HAP-1 (cell line): Measurements from ENCODE around the gene SFI1.
"Not testable (repeated sequence)": the region's sequence is repeated elsewhere in the genome, so short reads cannot be mapped to it uniquely, and the experiment has no call there.

Source experiments
- DNase-seq, 2 experiments: peaks; one replicate each; pipeline ENCODE4 v3.0.0-alpha.2; 2016 to 2020; ENCODE audit warnings: low spot score in 2 of 2
- H3K27me3 ChIP-seq: fragments of 250-450 bp; sonication (Bioruptor Pico); 2 replicates; pipeline ENCODE4 v1.5.1; 2020; ENCODE audit warnings: low read depth, mild to moderate bottlenecking, moderate library complexity
- H3K36me3 ChIP-seq: fragments of 250-450 bp; sonication (Bioruptor Pico); replicated peaks from 2 replicates; pipeline ENCODE4 v1.5.1; 2020; ENCODE audit warnings: mild to moderate bottlenecking
- H3K4me1 ChIP-seq: fragments of 250-450 bp; sonication (Bioruptor Pico); 2 replicates; pipeline ENCODE4 v1.5.1; 2020; ENCODE audit warnings: mild to moderate bottlenecking
- H3K4me3 ChIP-seq: fragments of 250-450 bp; sonication (Bioruptor Pico); 2 replicates; pipeline ENCODE4 v1.5.1; 2020; ENCODE audit warnings: mild to moderate bottlenecking, moderate library complexity
- H3K9me3 ChIP-seq: fragments of 250-450 bp; sonication (Bioruptor Pico); 2 replicates; pipeline ENCODE4 v1.5.1; 2020; ENCODE audit warnings: mild to moderate bottlenecking, moderate library complexity
- in situ Hi-C: fragments of 300-500 bp; cut with MboI; formaldehyde crosslinking; loops from 3 replicates; pipeline ENCODE4 v1.14.3; 2020; ENCODE audit warnings: low sequenced_read_pairs, inconsistent platforms, mixed read lengths

SFI1 gene

GRCh38 chr22:31486951-31487350, 9.4 kb upstream of the SFI1 start:
- no peaks in the 10 kb centered on the region for H3K27me3 ChIP-seq
- no peak for DNase-seq
- H3K36me3 ChIP-seq, result peaks cover 56% of the 10 kb centered on the region
- no peak overlapping the region for H3K4me3 ChIP-seq
- H3K4me1 ChIP-seq, result peaks cover 13% of the 10 kb centered on the region; the same call in 1 of the 2 replicates
- in situ Hi-C loops, result no loop called here
- no peaks in the 10 kb centered on the region for H3K9me3 ChIP-seq

GRCh38 chr22:31488346-31488883, 7.9 kb upstream of the SFI1 start:
- Histone ChIP-seq H3K9me3 (no peaks in the 10 kb centered on the region), H3K4me3 (peak overlapping the region; percentile 86), H3K36me3 (peaks cover 45% of the 10 kb centered on the region), H3K27me3 (no peaks in the 10 kb centered on the region), H3K4me1 (peaks cover 13% of the 10 kb centered on the region; the same call in 1 of the 2 replicates)
- no peak for DNase-seq
- in situ Hi-C loops, result no loop called here

- Histone ChIP-seq H3K36me3 (peaks cover 38% of the 10 kb centered on the region), H3K27me3 (no peaks in the 10 kb centered on the region), H3K9me3 (no peaks in the 10 kb centered on the region), H3K4me1 (peaks cover 13% of the 10 kb centered on the region; the same call in 1 of the 2 replicates), H3K4me3 (peak overlapping the region; percentile 86)
- in situ Hi-C loops, result no loop called here
- DNase-seq, result peak in 1 of 2 experiments; percentile 56
Observed at GRCh38 chr22:31488988-31489617, 7.2 kb upstream of the SFI1 start.

- in situ Hi-C loops, result no loop called here
- peak within 1 kb of the TSS; percentile 86 for H3K4me3 ChIP-seq
- peaks cover 19% of the 10 kb centered on the region for H3K4me1 ChIP-seq
- no peaks in the 10 kb centered on the region for H3K27me3 ChIP-seq
- peak; percentile 76 to 92 for DNase-seq
- H3K9me3 ChIP-seq, result no peaks in the 10 kb centered on the region
- peaks cover 31% of the 10 kb centered on the region for H3K36me3 ChIP-seq
Observed at GRCh38 chr22:31489632-31490495, 6.5 kb upstream of the SFI1 start, which contains the start of gene EIF4ENIF1. Gene EIF4ENIF1 (minus strand): TSS chr22:31489842. CDS start chr22:31488718, 1,124 bp downstream.

- H3K4me3 ChIP-seq, result peak overlapping the region; percentile 86
- in situ Hi-C loops, result no loop called here
- peak; percentile 27 to 61 for DNase-seq
- peaks cover 24% of the 10 kb centered on the region for H3K4me1 ChIP-seq
- no peaks in the 10 kb centered on the region for H3K27me3 ChIP-seq
- H3K9me3 ChIP-seq, result no peaks in the 10 kb centered on the region
- H3K36me3 ChIP-seq, result peaks cover 24% of the 10 kb centered on the region
Observed at GRCh38 chr22:31490496-31490925, 5.8 kb upstream of the SFI1 start.

- Histone ChIP-seq H3K36me3 (peaks cover 18% of the 10 kb centered on the region), H3K4me3 (no peak overlapping the region; the same call in 1 of the 2 replicates), H3K9me3 (no peaks in the 10 kb centered on the region), H3K27me3 (no peaks in the 10 kb centered on the region), H3K4me1 (peaks cover 27% of the 10 kb centered on the region)
- no peak for DNase-seq
- in situ Hi-C loops, result no loop called here
Observed at GRCh38 chr22:31491218-31491962, 4.9 kb upstream of the SFI1 start.

GRCh38 chr22:31492151-31492550, 4.2 kb upstream of the SFI1 start:
- peaks cover 10% of the 10 kb centered on the region for H3K36me3 ChIP-seq
- H3K9me3 ChIP-seq, result peaks cover under 1% of the 10 kb centered on the region; the same call in 1 of the 2 replicates
- no peak for DNase-seq
- H3K4me1 ChIP-seq, result peaks cover 27% of the 10 kb centered on the region
- no peaks in the 10 kb centered on the region for H3K27me3 ChIP-seq
- in situ Hi-C loops, result no loop called here
- no peak overlapping the region for H3K4me3 ChIP-seq

GRCh38 chr22:31493355-31493754, 3.0 kb upstream of the SFI1 start:
- H3K36me3 ChIP-seq, in situ Hi-C loops, DNase-seq, H3K9me3 ChIP-seq, H3K27me3 ChIP-seq, H3K4me3 ChIP-seq: not testable (repeated sequence)
- H3K4me1 ChIP-seq, result peaks cover 25% of the 10 kb centered on the region

- in situ Hi-C loops, result no loop called here
Observed at GRCh38 chr22:31495343-31495742, 993 bp upstream of the SFI1 start.

GRCh38 chr22:31496735-31497146, 405 bp downstream of the SFI1 start:
- Histone ChIP-seq H3K9me3 (peaks cover 8% of the 10 kb centered on the region; the same call in 1 of the 2 replicates), H3K4me3 (peak overlapping the region; percentile 75), H3K27me3 (no peaks in the 10 kb centered on the region), H3K36me3 (peaks cover 4% of the 10 kb centered on the region; the same call in 1 of the 2 replicates), H3K4me1 (peaks cover 14% of the 10 kb centered on the region)
- in situ Hi-C loops, result no loop called here
- peak in 1 of 2 experiments; percentile 52 for DNase-seq

More at GRCh38 chr22:31495343-31495742, 993 bp upstream of the SFI1 start:
- H3K9me3 ChIP-seq, result peaks cover 8% of the 10 kb centered on the region; the same call in 1 of the 2 replicates
- no peak for DNase-seq
- peaks cover 22% of the 10 kb centered on the region for H3K4me1 ChIP-seq
- peak overlapping the region; percentile 75 for H3K4me3 ChIP-seq
- no peaks in the 10 kb centered on the region for H3K27me3 ChIP-seq
- peaks cover 4% of the 10 kb centered on the region; the same call in 1 of the 2 replicates for H3K36me3 ChIP-seq

- no peak for DNase-seq
- peak overlapping the region; percentile 75 for H3K4me3 ChIP-seq
- in situ Hi-C loops, result no loop called here
- H3K36me3 ChIP-seq, result peaks cover 4% of the 10 kb centered on the region; the same call in 1 of the 2 replicates
- peaks cover 8% of the 10 kb centered on the region; the same call in 1 of the 2 replicates for H3K9me3 ChIP-seq
- no peaks in the 10 kb centered on the region for H3K27me3 ChIP-seq
- H3K4me1 ChIP-seq, result peaks cover 14% of the 10 kb centered on the region
Observed at GRCh38 chr22:31497148-31497938, 1.0 kb downstream of the SFI1 start.

GRCh38 chr22:31501738-31502137, 5.4 kb downstream of the SFI1 start:
- Histone ChIP-seq H3K9me3 (peaks cover 8% of the 10 kb centered on the region), H3K4me1 (peaks cover 8% of the 10 kb centered on the region), H3K27me3 (no peaks in the 10 kb centered on the region), H3K4me3 (no peak overlapping the region), H3K36me3 (peaks cover 4% of the 10 kb centered on the region; the same call in 1 of the 2 replicates)
- in situ Hi-C loops, result no loop called here
- no peak for DNase-seq
